CD1c-positive myeloid dendritic cell (primary cell): ENCODE data around the gene INTS1.

ENCODE experiments used
- DNase-seq: peaks from one replicate; pipeline ENCODE4 v3.0.0-alpha.2; 2016; ENCODE audit errors: extremely low spot score

Gene INTS1

GRCh38 chr7:1503390-1503789 lies 799 bp downstream of the INTS1 start:
- DNase-seq, result no peak

DNA sequence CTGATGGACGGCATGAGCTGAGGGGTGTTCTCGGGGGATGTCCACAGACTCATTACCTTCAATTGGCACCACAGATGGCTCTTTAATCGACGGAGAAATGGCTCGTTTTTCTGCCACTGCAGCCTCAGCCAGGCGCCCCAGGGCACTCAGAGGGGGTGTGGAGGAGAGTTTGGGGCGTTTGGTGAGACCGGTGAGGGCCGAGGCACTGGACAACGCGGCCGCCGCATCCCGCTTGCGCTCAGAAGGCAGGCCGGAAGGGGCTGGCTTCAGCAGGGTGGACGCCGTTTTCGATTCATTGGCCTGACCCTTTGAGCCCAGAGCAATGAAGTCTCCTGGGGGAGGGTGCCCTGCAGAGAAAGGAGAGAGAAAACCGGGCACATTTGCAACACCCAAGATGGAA lies 1.3 kb downstream of the INTS1 start:
- DNase-seq, result no peak

DNA sequence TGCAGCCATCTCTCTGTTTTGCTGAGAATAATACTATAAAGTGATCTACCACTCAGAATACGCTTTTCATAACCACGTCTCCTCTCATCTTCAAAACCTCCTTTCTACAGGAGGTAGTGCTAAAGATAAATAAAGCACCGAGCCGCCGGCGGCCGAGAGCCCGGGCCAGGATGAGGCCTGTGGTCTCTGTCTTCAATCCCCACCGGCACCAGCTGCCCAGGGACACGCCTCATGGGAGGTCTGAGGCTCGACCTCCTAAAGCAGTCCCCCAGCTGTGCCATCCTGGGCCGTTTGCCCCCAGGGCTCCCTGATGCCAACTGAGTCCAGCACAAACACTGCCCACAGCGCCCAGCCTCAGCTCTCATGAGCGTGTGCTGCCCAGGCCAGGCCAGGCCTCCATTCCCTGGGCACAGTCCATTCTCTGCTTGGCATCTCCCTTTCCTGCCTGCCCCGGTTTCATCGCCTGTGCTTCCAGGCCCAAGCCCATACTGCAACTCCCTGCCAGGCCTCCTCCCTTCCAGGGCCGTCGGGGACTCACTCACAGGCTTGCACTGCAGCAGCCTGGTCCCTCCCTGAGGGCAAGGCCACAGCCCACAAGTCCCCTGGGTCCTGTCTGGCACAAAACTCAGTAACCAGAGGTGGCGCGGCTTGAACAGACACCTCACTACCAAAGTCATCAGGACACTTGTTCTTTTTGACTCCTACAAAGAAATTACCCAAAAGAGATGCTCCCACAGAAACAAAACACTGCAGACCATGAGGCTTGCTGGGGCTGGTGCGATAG lies 2.5 kb downstream of the INTS1 start:
- DNase-seq, result no peak

DNA sequence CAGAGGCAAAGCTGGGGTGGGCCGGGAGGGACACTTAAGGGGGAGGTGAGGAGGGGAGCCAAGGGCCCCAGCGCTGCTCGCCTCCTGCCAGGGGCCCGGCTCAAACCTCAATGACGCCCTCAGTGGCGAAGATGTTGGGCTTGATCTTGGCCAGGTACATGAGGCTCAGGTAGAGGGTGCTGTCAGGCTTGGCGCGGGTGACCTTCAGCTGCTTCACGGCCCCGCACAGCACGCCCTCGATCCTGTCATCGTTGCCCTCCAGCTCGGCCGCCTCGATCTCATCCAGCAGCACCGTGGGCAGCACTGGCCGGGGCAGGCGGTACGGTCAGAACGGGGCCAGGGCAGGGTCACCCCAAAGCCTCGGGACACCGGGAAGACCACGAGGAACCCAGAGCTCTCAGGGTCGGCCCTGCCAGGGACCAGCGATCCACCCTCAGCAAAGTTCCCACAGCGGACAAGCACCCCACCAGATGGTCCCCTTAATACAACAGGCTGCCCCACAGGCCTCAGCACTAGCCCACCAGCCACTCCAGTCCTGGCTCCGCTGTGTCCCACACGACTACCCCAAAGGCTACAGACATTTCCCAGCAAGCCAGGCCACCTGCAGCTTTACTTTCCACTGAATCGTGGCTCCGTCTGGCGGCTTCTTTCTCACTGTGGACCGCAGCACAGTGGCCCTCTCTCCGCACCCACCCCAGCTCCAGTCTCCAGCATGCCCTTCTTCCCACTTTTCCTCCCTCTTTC lies 4.0 kb downstream of the INTS1 start:
- DNase-seq, result no peak

GRCh38 chr7:1499367-1500029 lies 4.7 kb downstream of the INTS1 start:
- no peak for DNase-seq

- no peak for DNase-seq
Observed at GRCh38 chr7:1498370-1499305, 5.6 kb downstream of the INTS1 start.

DNA sequence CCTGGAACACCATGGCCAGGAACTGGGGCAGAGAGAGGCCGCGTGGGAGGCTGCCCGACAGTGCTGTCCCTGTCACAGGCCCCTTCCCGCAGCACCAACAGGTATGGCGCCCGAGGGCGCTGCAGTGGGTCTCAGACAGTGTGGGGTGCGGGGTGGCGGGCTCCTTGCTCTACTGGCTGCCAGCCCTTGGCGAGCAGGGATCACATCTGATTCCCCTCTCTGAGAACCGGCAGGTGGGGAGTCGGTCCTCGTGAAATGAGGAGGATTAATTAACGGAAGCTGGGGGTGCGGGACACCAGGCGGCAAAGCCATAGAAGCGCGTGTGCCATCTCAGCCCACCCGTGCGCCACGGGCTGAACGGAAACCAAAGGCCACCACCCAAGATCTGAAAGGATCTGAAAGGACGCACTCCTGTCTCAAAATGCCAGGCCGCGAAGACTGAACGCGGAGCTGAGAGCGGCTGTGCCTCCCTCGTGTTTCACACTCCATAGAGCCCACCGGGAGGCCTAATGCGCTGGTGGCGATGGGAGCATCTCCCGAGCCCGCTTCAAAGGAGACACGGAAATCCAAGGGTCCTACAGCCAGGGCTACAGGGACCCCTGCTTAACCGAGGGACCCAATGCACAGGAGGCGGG lies 6.8 kb downstream of the INTS1 start:
- no peak for DNase-seq

GRCh38 chr7:1496531-1497292 lies 7.5 kb downstream of the INTS1 start:
- no peak for DNase-seq

DNA sequence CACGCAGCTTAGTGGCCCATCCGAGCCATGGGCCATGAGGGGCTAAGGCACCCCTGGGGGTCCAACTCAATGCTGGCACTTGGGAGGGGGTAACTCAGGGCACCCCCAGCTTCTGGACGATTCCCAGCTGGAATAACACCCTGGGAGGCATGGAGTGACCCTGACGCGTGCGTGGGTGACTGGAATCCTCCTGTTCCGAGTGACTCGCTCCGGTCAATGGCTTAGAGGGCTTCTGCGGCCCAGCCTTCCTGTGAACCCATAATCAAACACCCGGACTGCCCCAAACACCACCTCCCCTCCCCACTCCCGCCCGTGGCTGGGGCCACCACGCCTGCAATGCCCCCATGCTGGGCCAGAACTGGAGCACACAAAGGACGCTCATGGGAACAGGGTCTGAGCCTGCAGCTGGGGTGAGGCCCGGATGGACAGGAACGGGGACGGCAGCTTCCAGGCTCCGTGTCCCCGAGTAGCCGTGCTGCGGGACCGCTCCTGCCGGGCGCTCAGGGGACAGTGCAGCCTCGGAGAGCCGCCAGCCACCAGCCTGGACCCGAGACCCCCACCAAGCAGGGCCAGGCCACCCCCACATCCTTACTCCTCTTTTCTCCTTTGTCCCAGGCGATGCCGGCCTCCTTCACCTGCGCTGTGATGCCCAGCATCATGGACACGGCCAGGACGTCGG lies 8.5 kb downstream of the INTS1 start:
- no peak for DNase-seq

DNA sequence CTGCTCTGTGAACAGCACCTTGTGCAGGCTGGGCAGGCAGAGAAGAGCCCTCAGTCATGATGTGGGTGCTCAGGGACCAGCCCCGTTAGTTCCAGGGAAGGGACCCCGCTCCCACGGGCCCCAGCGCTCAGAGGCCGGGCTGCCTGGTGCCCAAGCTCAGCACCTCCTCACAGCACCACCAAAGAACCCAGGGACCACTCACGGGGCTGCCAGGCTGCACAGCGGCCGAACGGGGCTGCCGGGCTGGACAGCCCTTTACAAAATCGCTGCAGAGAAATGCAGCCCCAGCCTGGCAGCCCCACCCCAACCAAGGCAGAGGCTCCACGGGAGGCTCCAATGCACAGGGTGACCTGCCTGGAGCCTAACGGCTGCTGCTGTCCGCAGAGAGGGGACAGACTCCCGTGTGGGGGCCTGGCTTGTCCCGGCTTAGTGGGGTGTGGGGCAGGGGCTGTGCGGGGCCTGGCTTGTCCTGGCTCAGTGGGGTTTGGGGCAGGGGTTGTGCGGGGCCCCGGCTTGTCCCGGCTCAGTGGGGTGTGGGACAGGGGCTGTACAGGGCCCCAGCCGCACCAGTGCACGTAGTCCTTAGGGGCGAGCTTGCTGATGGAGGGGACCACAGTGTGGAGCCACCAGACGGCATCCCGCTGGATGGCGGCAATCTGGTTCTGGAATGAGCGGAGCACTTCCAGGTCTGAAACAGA lies 9.2 kb downstream of the INTS1 start:
- DNase-seq, result no peak

DNA sequence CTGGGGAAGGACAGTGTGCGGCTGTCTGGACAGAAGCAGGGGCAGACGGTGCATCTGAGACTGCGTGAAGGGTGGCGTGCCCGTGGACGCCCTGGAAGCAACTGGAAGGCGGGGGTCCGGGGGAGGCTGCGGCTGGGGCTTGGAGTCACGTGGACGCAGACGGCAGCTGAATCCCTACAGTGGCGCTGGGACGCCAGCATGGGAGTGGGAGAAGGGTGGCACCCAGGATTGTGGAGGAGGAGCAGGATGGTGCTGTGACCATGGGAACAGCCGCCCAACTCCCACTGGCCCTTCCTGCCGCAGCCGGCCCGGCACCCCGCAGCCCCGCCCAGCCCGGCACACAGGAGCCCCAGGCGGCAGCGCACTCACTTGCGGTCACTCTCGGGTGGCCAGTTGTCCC lies 9.7 kb downstream of the INTS1 start:
- DNase-seq, result no peak

GRCh38 chr7:1493571-1493970 lies 10.6 kb downstream of the INTS1 start:
- no peak for DNase-seq

- DNase-seq, result no peak
Observed at GRCh38 chr7:1493129-1493528, 11.1 kb downstream of the INTS1 start.

- DNase-seq, result no peak
Observed at GRCh38 chr7:1492640-1493039, 11.5 kb downstream of the INTS1 start.

DNA sequence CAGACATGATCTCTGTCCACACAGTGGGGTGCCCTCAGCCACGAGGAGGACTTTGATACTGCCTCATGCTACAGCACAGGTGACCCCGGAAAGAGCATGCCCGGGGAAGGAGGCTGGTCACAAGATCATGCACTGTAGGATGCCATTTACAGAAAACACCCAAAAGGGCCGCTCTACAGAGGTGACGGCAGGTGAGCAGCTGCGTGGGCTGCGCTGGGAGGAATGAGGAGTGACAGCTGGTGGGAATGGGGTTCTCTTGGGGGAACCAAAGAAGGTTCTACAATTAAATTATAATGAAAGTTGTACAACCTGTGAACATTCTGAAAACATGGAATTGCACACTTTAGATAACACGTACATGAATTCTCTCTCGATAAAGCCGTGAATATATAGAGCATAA lies 12.0 kb downstream of the INTS1 start:
- no peak for DNase-seq

DNA sequence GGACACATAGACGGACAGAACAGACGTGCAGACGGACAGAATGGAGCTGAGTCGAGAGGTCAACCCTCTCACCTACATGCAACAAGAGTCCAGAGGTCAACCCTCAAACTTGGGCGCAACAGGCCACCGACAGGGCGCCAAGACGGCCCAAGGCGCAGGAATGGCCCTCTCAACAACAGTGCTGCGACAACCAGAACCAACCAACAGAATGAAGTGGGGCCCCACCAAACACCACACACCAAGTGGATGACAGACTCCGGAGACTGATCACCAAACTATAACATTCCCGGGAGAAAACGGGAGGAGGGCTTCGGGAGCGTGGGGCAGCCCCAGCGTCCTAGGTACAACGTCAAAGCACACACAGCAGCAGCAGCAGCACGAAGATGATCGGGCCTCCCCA lies 13.4 kb downstream of the INTS1 start:
- no peak for DNase-seq

DNA sequence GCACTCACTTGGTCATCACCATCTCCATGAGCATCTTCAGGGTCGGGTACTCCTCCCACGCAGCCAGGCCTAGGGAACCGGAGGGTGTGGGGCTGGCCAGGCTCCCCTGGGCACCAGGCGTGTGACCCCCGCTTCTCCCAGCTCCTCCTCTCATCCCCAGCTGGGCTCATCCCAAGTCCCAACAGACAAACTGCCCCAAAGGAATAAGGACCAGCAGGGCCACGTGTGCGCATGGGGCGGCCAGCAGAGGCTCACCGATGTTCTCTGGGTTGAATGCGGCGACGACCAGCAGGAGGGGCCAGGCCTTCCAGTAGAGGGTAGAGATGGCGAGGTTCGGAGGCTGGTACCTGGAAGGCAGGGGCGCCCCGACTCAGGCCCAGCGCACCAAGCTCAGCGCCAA lies 14.9 kb downstream of the INTS1 start:
- DNase-seq, result no peak

DNA sequence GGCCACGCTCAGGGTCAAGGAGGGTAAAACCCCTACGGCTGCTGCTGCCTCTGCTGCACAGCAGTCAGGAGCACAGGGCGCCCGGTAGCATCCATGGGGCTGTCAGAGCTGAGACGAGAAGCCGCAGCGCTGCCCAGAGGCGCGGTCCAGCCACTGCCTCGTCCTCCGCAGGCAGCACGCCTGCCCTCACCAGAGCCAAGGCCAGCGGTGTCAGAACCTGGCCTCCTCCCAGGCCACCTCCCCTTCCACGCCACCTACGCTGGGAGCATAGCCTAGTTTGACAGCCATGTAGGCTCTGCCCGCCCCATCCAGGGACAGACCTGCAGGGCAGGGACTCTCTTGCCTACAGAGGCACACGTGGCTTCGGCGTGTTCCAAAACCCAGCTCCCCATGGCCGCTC lies 16.2 kb downstream of the INTS1 start:
- DNase-seq, result no peak

DNA sequence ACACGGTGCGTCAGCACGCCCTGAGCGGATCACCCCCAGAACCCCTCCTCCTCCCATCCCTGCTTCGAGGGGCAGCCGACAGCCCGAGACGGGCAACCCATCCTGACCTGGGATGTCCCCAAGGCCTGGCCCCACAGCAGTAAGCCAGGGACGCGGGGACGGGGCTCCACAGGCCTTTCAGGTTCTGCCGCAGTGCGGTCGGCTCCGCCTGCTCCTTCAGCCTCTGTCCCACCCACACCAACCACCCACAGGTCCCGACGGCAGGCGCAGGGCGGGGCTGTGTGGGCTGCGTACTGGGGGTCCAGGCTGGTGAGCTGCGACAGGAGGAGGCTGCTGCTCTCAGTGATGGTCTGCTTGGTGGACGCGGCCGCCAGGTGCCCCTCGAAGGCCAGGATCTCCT lies 16.7 kb downstream of the INTS1 start:
- no peak for DNase-seq
